HG03025 (cell line): ENCODE measurements around the gene ADSL.
"Not testable (repeated sequence)": the region's sequence is repeated elsewhere in the genome, so short reads cannot be mapped to it uniquely, and the experiment has no call there.

Source experiments
- ATAC-seq: cut with Tn5 transposase; IDR thresholded peaks from one replicate; pipeline ENCODE4 v1.9.1; 2021; ENCODE audit warnings: mild to moderate bottlenecking, moderate library complexity; ENCODE audit not compliant: unreplicated experiment, low FRiP score

The ADSL gene

GRCh38 chr22:40366068-40366467 lies 19.8 kb downstream of the ADSL start:
- no peak for ATAC-seq

GRCh38 chr22:40367342-40367741 lies 21.0 kb downstream of the ADSL start:
- no peak for ATAC-seq

GRCh38 chr22:40368016-40368415 lies 21.7 kb downstream of the ADSL start:
- no peak for ATAC-seq

- no peak for ATAC-seq
Observed at GRCh38 chr22:40368836-40369235, 22.5 kb downstream of the ADSL start.

GRCh38 chr22:40374567-40374966 lies 28.3 kb downstream of the ADSL start:
- no peak for ATAC-seq

GRCh38 chr22:40376149-40376548 lies 29.8 kb downstream of the ADSL start:
- no peak for ATAC-seq

- ATAC-seq, result no peak
Observed at GRCh38 chr22:40377931-40378330, 31.6 kb downstream of the ADSL start.

GRCh38 chr22:40378448-40378847 lies 32.1 kb downstream of the ADSL start:
- ATAC-seq, result not testable (repeated sequence)

GRCh38 chr22:40381461-40381860 lies 35.2 kb downstream of the ADSL start:
- no peak for ATAC-seq

GRCh38 chr22:40383905-40384304 lies 37.6 kb downstream of the ADSL start:
- ATAC-seq, result no peak

GRCh38 chr22:40385036-40385782 lies 38.9 kb downstream of the ADSL start:
- ATAC-seq, result no peak

- no peak for ATAC-seq
Observed at GRCh38 chr22:40387746-40388145, 41.4 kb downstream of the ADSL start.

- no peak for ATAC-seq
Observed at GRCh38 chr22:40388231-40388630, 41.9 kb downstream of the ADSL start.

- ATAC-seq, result no peak
Observed at GRCh38 chr22:40391417-40391816, 45.1 kb downstream of the ADSL start.

GRCh38 chr22:40392618-40393017 lies 46.3 kb downstream of the ADSL start:
- ATAC-seq, result no peak

- ATAC-seq, result no peak
Observed at GRCh38 chr22:40394607-40395006, 48.3 kb downstream of the ADSL start.

- ATAC-seq, result no peak
Observed at GRCh38 chr22:40395607-40396006, 49.3 kb downstream of the ADSL start.

GRCh38 chr22:40396882-40397281 lies 50.6 kb downstream of the ADSL start:
- no peak for ATAC-seq

GRCh38 chr22:40397396-40397795 lies 51.1 kb downstream of the ADSL start:
- ATAC-seq, result no peak

- ATAC-seq, result no peak
Observed at GRCh38 chr22:40399621-40400020, 53.3 kb downstream of the ADSL start.

GRCh38 chr22:40400159-40400558 lies 53.9 kb downstream of the ADSL start:
- ATAC-seq, result no peak

- no peak for ATAC-seq
Observed at GRCh38 chr22:40401532-40401931, 55.2 kb downstream of the ADSL start.

- no peak for ATAC-seq
Observed at GRCh38 chr22:40401981-40402406, 55.7 kb downstream of the ADSL start.
